GM21528 (cell line): ENCODE results near the gene LIPI.
"Not testable (repeated sequence)": the region's sequence is repeated elsewhere in the genome, so short reads cannot be mapped to it uniquely, and the experiment has no call there.

Source experiments
- ATAC-seq: cut with Tn5 transposase; IDR thresholded peaks from one replicate; pipeline ENCODE4 v1.9.1; 2021; ENCODE audit warnings: mild to moderate bottlenecking, moderate library complexity; ENCODE audit not compliant: unreplicated experiment, low FRiP score

Gene LIPI

DNA sequence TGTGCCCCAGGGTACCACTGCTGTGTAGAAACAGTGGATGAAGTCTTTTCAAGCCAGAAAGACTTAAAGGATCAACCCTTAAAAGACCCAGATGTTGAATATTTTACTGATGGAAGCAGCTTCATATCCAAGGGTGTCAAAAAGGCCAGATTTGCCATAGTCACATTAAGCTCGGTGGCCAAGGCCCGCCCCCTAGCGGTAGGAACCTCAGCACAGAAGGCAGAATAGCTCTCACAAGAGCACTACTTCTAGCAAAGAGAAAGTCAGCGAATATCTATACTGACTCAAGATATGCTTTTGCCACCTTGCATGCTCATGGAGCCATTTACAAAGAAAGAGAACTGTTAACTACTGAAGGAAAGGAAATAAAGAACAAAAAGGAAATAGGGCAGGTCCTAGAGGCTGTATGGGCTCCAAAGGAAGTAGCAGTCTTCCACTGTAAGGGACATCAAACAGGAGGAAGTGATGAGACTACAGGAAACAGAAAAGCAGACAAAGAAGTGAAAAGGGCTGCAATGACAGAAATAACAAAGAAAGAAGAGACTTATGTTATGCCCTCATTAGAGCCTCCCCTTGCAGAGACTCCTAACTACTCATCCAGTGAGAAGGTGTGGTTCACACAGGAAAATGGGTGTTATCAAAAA is 90.5 kb downstream of the LIPI start:
- no peak for ATAC-seq

DNA sequence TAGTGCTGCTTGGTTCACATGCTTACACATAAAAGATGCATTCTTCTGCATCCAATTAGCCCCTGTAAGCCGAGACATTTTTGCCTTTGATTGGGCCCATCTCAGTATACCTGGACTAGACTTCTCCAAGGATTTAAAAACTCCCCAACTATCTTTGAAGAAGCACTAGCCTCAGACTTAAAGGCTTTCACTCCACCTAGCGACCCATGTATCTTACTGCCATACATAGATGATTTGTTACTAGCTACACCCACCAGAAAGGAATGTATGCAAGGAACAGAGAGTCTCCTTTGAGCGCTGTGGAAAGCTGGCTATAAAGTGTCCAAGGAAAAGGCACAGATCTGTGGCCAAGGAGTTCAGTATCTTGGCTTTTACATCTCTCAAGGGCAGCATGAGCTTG is 91.7 kb downstream of the LIPI start:
- ATAC-seq, result no peak

DNA sequence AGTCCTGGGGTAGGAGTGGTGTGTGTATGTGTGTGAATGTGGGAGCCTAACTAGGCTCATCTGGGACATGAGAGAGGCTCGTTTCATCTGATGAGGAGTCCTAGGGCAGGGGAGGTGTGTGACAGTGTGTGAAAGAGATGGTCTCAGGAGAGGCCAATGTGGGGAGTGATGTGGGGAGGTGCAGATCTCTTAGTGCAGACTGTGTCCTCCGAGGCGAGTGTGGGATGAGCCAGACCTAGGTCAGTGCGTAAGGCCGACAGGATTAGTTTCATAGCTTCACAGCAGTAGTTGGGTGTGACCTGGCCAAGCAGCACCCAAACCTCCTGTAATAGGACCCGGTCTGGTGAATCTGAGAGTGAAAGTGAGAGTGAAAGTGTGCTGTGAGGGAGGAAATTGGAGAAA is 94.7 kb downstream of the LIPI start:
- ATAC-seq, result peak; percentile 68

DNA sequence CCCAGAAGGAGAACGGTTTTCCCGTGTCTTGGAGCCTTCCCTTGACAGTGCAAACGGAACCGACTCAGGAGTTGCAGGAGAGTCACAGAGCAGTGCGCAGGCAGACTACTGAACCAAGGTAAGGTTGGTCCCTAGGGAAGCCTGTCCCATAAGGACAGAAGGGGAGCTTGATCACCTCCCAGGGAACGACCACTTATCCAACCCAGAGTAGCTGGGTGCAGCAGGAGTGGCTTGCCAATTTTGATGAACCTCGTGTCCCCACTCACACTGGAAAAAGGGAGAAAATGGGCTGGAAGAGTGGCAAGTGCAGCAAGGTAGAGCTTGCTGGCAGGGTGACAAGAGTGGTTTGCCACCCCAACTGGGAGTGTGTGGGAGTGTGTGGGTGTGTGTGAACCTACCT is 95.1 kb downstream of the LIPI start:
- ATAC-seq, result no peak

DNA sequence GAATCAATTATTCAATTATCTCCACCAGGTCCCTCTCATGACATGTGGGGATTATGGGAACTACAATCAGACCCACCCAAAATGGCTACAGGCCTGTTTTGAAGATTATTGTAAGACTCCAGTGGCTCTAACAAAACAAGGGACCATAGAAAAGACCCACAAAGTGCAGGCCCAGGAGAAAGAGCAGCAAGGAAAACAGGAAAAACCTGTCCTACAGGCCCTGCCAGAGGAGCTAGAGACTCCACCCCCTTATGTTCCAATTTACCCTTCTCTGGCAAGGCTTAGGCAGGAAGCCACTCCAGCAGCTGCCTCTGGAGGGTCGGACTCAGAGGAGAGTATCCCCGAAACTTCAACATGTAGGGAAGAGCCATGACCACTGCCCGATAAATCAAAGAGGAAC is 96.5 kb downstream of the LIPI start:
- no peak for ATAC-seq

DNA sequence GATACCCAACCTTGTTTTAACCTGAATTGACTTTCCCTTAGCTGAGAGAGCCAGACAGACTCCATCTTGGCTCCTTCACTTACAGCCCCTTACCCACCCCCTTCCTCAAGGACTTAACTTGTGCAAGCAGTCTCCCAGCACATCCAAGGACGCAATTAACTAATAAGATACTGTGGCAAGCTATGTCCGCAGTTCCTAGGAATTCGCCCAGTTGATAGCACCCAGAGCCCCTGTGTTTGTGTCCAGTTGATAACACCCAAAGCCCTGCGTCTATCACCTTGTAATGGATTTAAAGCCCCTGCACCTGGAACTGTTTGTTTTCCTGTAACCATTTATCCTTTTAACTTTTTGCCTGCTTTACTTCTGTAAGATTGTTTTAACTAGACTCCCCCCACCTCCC is 106.2 kb downstream of the LIPI start:
- ATAC-seq, result not testable (repeated sequence)

DNA sequence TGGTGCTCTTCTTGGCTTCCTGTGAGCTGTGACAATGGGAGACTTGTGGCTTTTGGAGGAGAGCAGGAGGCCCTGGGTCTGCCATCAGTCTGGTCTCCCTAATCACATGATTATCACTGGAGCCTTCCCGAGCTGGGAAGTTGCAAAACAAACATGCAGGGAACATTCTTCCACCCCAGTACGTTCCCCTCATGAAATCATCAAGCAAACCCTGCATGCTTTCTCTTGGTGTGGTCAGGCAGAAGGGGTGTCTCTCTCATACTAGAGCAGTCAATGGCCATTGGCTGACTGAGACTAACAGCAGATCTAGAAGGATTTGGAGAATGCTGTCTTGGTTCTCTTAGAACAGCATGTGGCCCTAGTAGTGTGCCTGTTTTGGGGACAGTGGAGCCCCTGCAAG is 111.2 kb downstream of the LIPI start:
- no peak for ATAC-seq

DNA sequence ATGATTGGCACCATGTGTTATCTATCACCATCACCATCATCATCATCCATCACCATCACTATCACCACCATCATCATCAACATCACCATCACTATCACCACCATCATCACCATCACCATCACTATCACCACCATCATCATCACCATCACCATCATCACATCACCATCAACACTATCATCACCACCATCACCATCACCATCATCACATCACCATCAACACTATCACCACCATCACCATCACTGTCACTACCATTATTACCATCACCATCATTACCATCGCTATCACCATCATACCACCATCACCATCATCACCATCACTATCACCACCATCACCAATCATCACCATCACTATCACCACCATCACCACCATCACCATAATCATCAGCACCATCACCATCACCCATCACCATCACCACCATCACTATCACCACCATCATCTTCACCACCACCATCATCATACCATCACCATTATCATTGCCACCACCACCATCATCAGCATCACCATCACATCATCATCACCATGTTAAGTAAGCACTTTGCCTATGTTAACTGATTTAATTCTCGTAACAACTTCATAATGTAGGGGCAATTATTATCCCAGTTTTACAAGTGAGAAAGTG is 112.8 kb downstream of the LIPI start:
- ATAC-seq, result no peak

DNA sequence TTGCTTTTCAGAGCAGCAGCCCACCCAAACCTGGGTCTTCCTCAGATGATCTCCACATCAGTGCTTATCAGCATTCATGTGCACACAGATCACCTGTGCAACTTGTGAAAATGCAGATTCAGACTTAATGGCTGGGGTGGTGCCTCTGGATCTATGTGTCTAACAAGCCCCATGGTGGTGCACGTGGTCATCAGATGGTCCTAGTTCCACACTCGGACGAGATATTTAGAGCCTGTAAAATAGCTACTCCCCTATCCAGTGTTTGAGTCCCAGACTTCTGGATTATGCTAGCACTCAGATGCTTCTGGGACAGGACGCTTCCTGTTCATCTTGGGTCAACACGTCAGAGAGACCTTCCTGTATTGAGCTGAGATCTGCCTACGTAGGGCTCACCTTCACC is 114.2 kb downstream of the LIPI start:
- no peak for ATAC-seq

DNA sequence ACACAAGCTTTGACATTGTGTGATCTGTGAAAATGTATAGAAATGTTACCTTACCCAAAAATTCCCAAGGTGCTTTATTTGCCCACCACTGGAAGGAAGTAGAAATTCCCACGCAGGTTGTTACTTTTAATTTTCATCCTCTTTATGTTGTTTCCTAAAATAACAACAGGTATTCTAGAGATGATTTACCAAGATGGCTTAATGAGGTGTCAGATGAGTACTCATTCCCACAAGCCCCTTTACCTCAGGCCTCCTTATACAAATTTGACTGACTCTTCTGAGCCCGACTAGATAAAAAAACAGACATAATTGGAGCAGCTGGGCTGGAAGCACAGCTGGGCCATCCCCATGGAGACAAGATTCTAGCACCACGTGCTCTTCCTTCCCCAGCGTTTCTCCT is 114.6 kb downstream of the LIPI start:
- no peak for ATAC-seq

DNA sequence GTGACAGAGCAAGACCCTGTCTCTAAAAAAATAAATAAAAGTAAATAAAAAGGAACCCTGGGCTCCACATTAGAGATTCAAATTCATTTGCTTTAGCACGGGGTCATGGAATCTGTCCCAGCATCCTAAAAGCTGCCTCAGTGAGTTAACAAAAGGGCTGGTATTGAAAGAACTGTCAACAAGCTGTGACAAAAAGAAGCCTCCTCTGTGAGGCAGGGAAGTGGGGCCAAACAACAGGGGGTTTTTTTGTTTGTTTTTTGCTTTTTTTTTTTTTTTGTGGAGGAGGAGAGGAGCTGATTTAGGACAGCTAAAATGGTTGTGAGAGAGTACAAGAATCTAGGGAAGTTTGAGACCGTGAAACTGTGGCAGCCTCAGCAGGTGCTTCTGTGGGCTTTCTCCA is 115.7 kb downstream of the LIPI start:
- ATAC-seq, result no peak

DNA sequence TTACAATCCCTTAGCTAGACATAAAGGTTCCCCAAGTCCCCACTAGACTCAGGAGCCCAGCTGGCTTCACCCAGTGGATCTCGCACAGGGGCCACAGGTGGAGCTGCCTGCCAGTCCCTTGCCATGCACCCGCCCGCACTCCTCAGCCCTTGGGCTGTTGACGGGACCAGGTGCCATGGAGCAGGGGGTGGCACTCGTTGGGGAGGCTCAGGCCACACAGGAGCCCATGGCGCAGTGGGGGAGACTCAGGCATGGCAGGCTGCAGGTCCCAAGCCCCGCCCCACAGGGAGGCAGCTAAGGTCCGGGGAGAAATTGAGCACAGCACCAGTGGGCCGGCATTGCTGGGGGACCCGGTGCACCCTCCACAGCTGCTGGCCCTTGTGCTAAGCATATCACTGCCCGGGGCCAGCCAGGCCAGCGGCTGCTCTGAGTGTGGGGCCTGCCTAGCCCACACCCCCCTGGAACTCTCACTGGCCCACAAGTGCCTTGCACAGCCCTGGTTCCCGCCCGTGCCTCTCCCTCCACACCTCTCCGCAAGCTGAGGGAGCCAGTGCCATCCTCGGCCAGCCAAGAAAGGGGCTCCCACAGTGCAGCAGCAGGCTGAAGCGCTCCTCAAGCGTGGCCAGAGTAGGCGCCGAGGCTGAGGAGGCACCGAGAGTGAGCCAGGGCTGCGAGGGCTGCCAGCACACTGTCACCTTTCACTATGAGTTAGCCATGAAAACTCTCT is 117.8 kb downstream of the LIPI start:
- no peak for ATAC-seq

DNA sequence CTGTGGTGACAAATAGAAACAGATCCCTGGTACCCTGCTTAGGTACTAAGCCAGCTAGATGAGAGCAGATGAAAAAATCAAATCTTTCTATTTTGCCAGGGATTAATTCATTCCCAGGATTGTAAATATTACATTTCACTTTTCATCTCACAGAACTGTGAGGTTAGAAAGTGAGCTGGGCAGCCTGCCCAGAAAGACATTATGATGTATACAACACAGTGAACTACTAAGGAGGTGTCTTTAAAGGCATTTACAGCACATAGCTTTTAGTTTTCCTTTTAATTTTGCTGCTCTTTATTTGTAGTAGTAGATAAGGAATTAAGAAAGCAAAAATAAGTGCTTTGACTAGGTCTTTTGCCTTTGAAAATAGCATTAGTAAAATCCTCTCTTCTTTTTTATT is 120.6 kb downstream of the LIPI start:
- ATAC-seq, result not testable (repeated sequence)

DNA sequence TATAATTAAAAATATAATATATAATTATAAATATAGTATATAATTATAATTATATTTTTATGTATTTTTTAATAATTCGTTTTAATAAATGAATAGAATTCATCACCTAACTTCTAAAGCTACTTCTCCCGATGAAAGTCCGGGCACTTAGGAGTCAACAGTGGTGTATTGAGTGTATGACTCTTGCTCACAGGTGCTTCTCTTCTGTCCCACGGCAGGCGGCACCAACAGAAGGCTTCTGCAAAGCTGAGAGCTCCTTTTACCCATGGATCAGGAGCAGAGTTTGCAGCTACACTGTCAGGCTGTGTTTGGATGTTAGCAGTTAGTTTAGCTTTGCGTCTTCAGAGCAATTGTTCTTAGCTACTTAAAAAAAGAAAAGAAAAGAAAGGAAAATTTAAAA is 122.4 kb downstream of the LIPI start:
- no peak for ATAC-seq

DNA sequence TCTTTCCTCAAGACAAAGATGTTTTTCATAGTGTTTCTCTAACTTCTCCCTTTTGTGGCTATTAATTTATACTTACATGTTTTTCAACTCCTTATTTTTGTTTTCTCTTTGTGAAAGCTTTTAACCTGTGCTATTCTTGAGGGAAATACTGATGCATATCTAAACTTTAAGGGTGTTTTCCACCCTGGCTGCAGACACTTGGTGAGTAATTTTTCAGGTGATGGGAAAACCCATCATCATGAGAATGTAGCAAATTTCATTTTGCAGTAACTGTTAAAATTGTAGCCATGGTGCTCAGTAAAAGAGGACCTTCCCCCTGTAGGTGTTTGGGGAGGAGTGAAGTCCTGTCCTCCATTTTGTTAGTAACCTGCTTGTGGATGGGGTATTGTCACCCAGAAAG is 124.2 kb downstream of the LIPI start:
- no peak for ATAC-seq

DNA sequence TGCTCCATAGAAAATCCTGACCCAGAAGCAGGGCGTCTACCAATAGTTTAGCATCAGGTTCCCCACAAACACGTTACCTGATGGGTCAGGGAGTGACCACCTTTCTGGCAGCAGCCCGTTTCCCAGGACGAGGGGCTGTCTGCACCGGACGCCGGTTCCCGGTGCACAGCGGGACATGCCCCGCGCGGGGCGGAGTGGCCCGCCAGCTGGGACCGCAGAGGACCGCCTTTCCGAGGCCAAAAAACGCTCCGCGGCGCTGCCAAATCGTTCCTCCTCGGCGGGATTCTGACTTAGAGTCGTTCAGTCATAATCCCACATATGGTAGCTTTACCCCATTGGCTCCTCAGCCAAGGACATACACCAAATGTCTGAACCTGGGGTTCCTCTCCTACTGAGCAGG is 126.1 kb downstream of the LIPI start:
- ATAC-seq, result no peak

DNA sequence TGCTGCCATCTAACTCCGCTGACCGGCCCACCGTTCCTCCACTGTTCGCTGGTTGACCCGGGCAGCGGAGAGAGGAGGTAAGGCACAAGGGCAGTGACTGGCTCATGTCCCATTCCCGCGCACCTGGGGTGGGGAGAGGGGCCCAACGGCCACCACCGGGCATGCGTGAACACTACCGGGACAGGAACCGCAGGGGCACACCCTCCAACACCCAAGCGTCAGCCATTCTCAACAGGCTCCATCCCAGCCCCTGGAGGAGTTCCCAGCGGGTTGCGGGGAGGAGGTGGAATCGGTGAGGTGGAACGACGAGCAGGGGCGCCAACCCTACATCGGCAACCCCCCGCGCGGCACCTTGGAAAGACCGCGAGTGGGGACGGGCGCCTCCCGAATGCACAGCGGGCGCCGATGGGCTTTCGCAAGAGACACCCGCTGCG is 126.7 kb downstream of the LIPI start:
- ATAC-seq, result no peak

DNA sequence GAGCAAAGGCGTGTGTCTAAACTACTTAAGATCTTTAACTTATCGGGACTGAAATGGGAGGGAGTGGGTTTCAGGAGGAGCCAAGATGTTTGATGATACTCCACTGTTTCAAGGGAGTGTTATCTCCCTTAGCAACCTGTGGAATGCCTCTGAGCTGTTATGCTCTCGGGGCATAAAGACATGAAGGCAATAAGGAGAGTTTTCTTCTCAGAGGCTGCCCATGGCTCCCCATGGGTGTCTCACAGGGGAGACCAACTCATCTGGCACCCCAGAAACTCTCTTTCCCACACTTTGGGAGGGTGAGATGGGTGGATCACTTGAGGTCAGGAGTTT is 130.0 kb downstream of the LIPI start:
- ATAC-seq, result no peak

DNA sequence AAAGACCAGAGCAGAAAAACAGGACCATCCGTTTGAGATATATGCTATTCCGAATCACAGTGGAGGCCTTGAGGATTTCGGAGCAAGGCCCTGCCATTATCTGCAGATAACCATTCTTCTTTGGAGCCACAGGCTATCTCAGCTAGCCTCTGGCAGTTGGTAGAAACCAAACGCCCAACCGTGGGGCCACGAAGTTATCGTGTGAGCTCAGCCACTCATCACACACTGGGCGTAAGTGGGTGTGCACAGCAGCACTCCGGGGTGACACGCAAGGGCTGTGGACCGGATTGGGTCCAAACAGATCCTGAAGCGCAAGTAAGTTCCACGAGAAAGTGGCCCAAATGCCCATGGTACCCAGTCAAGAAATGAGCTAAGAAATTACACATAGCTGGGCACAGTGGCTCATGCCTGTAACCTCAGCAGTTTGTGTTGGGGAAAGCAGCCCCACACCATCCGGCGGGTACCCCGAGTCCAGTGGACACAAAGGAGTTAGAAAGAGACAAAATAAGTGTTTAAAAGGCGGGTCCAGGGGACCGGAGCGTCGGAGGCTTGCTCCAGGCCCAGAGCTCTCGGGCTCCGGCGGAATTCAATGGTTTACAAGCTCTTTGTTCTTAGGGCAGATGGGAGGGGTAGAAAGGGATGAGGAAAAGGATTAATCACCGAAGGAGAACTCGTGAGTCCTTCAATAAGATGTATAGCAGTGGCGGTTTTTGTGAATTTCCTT is 130.6 kb downstream of the LIPI start:
- no peak for ATAC-seq

DNA sequence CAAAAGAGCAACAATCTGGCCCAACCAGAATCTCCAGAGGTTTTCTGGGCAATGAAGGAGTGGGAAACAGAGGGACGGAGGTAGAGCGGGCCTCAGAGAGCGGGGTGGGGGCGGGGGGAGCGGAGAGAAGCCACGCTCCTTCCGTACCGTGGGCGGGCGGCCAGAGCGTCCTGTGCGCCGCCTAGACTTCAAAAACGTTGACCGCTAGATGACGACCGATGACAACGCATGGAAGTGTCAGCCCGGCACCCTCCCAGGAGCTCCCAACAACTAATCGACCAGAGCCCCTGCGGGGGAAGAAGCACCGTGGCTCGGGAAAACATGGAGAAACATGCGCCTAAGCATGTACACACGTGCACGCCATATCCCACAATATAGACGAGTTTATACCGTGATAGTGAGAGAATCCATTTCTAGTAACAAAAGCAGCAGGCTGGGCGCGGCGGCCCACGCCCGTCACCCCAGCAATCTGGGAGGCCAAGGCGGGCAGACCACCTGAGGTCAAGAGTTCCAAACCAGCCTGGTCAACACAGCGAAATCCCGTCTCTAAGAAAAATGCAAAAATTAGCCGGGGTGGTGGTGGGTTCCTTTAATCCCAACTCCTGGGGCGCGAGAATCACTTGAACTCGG is 131.9 kb downstream of the LIPI start:
- no peak for ATAC-seq
